Ascending aorta (tissue), 2 donors: ENCODE results near the gene OR7G3. TPM values are rescaled to one million over a fixed set of nuclear protein-coding genes. Genes with fewer than 3 reads are reported as not detected.

Experiments
- DNase-seq, 2 donors: peaks; one replicate each; pipeline ENCODE4 v3.0.0-alpha.2; 2019; ENCODE audit warnings: low spot score in 2 of 2
- H3K27ac ChIP-seq, 2 donors: fragments of 200-600 bp; sonication (generic); one replicate each; pipeline ENCODE4 v1.5.1; 2016 to 2017; ENCODE audit warnings: mild to moderate bottlenecking in 1 of 2
- H3K27me3 ChIP-seq: fragments of 200-600 bp; sonication (generic); one replicate; pipeline ENCODE4 v1.5.1; 2017
- H3K36me3 ChIP-seq, 2 donors: fragments of 200-600 bp; sonication (generic); one replicate each; pipeline ENCODE4 v1.5.1; 2016
- H3K4me1 ChIP-seq, 2 donors: fragments of 200-600 bp; sonication (generic); one replicate each; pipeline ENCODE4 v1.5.1; 2016 to 2017; ENCODE audit warnings: mild to moderate bottlenecking in 1 of 2
- H3K4me3 ChIP-seq, 2 donors: fragments of 200-600 bp; sonication (generic); one replicate each; pipeline ENCODE4 v1.5.1; 2016 to 2017; ENCODE audit warnings: mild to moderate bottlenecking in 1 of 2
- H3K9me3 ChIP-seq, 2 donors: fragments of 200-600 bp; sonication (generic); one replicate each; pipeline ENCODE4 v1.5.1; 2016
- intact Hi-C: fragments of 100-400 bp; cut with DNase I; formaldehyde crosslinking; loops from one replicate; pipeline ENCODE4 v1.15.1; 2023
- total RNA-seq: library from RNA; depleted of rRNA; stranded (reverse); fragments of >200 nt; gene quantifications from one replicate; pipeline ENCODE4 v1.1.0, GENCODE V29; 2016
- TF ChIP-seq, protein P1 (sequence below), 3 experiments: fragments of 200-600 bp in 2 of 3; fragments of 450-650 bp in 1 of 3; sonication (generic) in 2 of 3; IDR thresholded peaks; one replicate each; pipeline ENCODE4 v1.5.1; 2016 to 2019; ENCODE audit warnings: antibody characterized with exemption in 3 of 3, mild to moderate bottlenecking in 1 of 3, moderate library complexity in 1 of 3

OR7G3 gene
- total RNA-seq, result not detected

DNA sequence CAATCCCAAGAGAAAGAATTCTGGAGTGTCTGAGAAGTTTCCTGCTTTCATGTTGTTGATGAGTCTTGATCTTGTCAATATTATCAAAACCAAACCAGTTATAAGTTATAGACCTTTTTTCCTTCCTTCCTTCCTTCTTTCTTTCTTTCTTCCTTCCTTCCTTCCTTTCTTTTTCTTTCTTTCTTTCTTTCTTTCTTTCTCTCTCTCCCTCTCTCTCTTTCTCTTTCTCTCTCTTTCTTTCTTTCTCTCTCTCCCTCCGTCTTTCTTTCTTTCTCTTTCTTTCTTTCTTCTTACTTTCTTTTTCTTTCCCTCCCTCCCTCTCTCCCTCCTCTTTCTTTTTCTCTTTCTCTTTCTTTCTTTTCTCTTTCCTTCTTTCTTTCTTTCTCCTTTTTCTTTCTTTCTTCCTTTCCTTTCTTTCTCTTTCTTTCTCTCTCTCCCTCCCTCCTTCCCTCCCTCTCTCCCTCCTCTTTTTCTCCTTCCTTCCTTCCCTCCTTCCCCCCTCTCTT lies at the start of gene OR7G3:
TSS of gene OR7G3 (minus strand) at position 51 of the 506 bp plus-strand sequence. CDS start at position 51, 0 bp downstream.
- no peak for DNase-seq
- no peak within 1 kb of the TSS for H3K4me3 ChIP-seq
- TF ChIP-seq, protein P1, sequence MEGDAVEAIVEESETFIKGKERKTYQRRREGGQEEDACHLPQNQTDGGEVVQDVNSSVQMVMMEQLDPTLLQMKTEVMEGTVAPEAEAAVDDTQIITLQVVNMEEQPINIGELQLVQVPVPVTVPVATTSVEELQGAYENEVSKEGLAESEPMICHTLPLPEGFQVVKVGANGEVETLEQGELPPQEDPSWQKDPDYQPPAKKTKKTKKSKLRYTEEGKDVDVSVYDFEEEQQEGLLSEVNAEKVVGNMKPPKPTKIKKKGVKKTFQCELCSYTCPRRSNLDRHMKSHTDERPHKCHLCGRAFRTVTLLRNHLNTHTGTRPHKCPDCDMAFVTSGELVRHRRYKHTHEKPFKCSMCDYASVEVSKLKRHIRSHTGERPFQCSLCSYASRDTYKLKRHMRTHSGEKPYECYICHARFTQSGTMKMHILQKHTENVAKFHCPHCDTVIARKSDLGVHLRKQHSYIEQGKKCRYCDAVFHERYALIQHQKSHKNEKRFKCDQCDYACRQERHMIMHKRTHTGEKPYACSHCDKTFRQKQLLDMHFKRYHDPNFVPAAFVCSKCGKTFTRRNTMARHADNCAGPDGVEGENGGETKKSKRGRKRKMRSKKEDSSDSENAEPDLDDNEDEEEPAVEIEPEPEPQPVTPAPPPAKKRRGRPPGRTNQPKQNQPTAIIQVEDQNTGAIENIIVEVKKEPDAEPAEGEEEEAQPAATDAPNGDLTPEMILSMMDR (IDR thresholded peaks at IDR 0.05), result no peak
- H3K36me3 ChIP-seq, result no peaks in the 10 kb centered on the region
- intact Hi-C loops, result no loop called here
- no peaks in the 10 kb centered on the region for H3K9me3 ChIP-seq
- H3K27me3 ChIP-seq, result no peaks in the 10 kb centered on the region
- no peaks in the 10 kb centered on the region for H3K4me1 ChIP-seq
- no peak within 1 kb of the TSS for H3K27ac ChIP-seq

DNA sequence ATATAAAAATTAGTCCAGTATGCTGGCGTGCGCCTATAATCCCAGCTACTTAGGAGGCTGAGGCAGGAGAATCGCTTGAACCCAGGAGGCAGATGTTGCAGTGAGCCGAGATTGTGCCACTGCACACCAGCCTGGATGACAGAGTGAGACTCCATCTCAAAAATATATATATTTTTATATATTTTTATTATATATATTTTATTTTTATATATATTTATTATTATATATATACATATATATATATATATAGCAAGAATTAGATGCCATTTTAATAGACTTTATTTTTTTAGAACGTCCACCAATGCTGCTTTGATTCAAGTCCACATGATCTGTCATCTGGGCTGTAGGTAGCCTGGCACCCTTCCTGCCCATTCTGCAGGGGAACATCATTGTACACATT lies 48.6 kb upstream of the OR7G3 start:
- Histone ChIP-seq H3K27me3 (no peaks in the 10 kb centered on the region), H3K4me1 (no peaks in the 10 kb centered on the region), H3K4me3 (no peak overlapping the region), H3K27ac (no peak overlapping the region), H3K9me3 (peaks cover 0 to 5% of the 10 kb centered on the region in 2 donors), H3K36me3 (no peaks in the 10 kb centered on the region)
- intact Hi-C loops, result no loop called here
- no peak for DNase-seq
- TF ChIP-seq, protein P1 (IDR thresholded peaks at IDR 0.05), result no peak

DNA sequence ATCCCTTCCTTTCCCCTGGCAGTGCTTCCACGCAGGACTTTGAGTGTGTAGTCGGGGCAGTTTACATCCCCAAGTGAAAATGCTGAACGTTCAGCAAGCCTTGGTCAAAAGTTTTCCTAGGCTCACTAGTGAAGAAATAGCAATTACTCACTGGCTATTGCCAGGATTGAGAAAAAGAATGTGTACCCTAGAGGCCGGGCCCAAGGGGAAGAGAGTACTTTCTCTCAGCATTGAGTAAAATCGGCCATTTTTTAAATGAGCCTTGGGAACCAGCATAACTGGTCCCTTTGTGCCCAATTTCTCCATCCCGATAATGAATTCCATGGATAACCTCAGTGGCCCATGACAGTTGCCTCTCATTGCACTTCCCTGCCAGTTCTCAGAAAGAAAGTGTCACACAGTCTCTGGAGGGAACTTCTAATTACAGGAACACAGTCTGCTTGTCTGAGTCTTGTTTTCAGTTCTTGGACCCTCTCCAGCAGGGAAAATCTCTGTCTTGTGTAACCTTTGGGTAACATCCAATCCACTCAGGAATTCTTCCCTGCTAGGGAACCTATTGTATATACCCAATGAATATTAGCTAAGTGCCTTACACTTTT lies 44.7 kb upstream of the OR7G3 start:
- no peak overlapping the region for H3K4me3 ChIP-seq
- intact Hi-C loops, result no loop called here
- peaks cover 3% of the 10 kb centered on the region in 2 donors for H3K36me3 ChIP-seq
- TF ChIP-seq, protein P1 (IDR thresholded peaks at IDR 0.05), result no peak
- H3K27ac ChIP-seq, result no peak overlapping the region
- no peak for DNase-seq
- H3K4me1 ChIP-seq, result no peaks in the 10 kb centered on the region
- no peaks in the 10 kb centered on the region for H3K27me3 ChIP-seq
- H3K9me3 ChIP-seq, result peaks cover 0 to 15% of the 10 kb centered on the region in 2 donors

DNA sequence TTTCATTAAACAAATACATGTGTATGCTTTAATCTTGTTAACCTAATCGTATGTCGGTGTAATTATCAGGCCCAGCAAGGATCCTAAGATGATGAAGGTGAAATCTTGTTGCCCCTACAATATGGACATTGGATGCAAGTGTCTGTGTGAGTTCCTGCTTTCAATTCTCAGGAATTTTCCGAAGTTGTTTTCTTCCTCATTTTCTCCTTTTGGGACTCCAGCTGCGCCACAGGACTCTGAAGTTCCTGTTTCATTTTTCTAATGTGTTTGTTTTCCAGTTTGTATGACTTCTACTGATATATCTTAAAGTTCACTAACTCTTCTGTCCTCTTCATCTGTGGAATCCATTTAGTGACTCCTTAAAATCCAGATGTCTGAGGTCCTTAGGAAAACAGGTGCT lies 40.1 kb upstream of the OR7G3 start:
- TF ChIP-seq, protein P1 (IDR thresholded peaks at IDR 0.05), result no peak
- no peak for DNase-seq
- no peak overlapping the region for H3K27ac ChIP-seq
- H3K36me3 ChIP-seq, result peaks cover 32 to 50% of the 10 kb centered on the region in 2 donors
- H3K4me3 ChIP-seq, result no peak overlapping the region
- no peaks in the 10 kb centered on the region for H3K27me3 ChIP-seq
- no peaks in the 10 kb centered on the region for H3K4me1 ChIP-seq
- intact Hi-C loops, result no loop called here
- peaks cover 8 to 53% of the 10 kb centered on the region in 2 donors for H3K9me3 ChIP-seq

DNA sequence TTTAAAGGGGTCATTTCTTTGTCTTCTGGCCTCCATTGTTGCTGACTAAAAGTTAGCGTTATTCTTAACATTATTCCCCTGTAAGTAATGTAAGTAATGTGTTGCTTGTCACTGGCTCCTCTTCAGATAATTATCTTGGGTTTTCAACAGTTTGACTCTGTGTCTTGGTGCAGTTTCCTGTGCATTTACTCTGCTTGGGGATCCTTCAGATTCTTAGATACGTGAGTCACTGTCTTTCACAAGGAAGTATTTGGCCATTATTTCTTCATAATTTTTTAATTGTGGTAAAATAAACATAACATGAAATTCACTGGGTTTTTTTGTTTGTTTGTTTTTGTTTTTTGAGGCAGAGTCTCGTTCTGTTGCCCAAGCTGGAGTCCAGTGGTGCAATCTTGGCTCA lies 38.5 kb upstream of the OR7G3 start:
- H3K27me3 ChIP-seq, result no peaks in the 10 kb centered on the region
- peaks cover 23 to 69% of the 10 kb centered on the region in 2 donors for H3K9me3 ChIP-seq
- DNase-seq, result no peak
- peaks cover 48 to 66% of the 10 kb centered on the region in 2 donors for H3K36me3 ChIP-seq
- no peaks in the 10 kb centered on the region for H3K4me1 ChIP-seq
- TF ChIP-seq, protein P1 (IDR thresholded peaks at IDR 0.05), result no peak
- no peak overlapping the region for H3K27ac ChIP-seq
- intact Hi-C loops, result no loop called here
- no peak overlapping the region for H3K4me3 ChIP-seq
